AG10803 (cell line): ENCODE measurements around the gene ADAMTSL4.
"Not testable (repeated sequence)": the region's sequence is repeated elsewhere in the genome, so short reads cannot be mapped to it uniquely, and the experiment has no call there.

Source experiments
- DNase-seq: peaks from one replicate; pipeline ENCODE4 v3.0.0; 2010; ENCODE audit warnings: low read depth
- H3K4me3 ChIP-seq: 2 replicates; pipeline ENCODE4 v1.5.1; 2011; ENCODE audit warnings: mild to moderate bottlenecking, low read length, control low read depth
- TF ChIP-seq, protein P1 (sequence below): conservative IDR thresholded peaks from 2 replicates; pipeline ENCODE4 v1.5.1; 2011; ENCODE audit warnings: mild to moderate bottlenecking, low read length, control low read depth, inconsistent platforms

ADAMTSL4 gene

DNA sequence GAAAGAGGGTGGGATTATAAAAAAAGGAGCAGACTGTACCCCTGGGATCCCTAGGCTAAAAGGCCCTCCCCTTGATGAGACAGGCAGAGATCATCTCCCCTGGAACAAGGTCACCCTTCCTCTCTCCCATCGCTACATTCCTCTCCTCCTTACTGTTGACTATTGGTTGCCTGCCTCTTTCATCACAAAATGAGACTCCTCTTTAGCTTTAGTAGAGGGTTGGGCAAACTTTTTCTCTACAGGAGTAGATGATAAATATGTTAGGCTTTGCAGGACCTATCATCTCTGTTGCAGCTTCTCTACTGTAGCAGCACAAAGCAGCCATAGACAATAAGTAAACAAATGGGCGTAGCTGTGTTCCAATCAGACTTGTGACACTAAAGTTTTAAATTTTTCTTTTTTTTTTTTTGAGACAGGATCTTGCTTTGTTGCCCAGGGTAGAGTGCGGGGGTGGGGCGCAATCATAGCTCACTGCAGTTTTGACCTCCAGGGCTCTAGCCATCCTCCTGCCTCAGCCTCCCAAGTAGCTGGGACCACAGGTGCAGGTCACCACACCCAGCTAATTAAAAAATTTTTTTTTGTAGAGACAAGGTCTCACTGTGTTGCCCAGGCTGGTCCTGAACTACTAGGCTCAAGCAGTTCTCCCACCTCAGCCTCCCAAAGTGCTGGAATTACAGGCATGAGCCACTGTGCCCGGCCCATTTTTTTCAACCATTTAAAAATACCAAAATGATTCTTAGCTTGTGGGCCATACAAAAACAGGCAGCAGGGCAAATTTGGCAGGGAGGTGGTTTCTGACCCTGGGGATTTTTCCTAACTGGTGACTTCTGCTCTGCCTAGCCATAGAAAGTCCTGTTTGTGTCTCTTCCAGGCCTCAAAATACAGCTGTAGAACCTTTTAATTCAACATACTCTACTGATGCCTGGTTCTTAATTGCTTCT lies 15.1 kb downstream of the ADAMTSL4 start:
- H3K4me3 ChIP-seq = no peak overlapping the region
- TF ChIP-seq, protein P1, sequence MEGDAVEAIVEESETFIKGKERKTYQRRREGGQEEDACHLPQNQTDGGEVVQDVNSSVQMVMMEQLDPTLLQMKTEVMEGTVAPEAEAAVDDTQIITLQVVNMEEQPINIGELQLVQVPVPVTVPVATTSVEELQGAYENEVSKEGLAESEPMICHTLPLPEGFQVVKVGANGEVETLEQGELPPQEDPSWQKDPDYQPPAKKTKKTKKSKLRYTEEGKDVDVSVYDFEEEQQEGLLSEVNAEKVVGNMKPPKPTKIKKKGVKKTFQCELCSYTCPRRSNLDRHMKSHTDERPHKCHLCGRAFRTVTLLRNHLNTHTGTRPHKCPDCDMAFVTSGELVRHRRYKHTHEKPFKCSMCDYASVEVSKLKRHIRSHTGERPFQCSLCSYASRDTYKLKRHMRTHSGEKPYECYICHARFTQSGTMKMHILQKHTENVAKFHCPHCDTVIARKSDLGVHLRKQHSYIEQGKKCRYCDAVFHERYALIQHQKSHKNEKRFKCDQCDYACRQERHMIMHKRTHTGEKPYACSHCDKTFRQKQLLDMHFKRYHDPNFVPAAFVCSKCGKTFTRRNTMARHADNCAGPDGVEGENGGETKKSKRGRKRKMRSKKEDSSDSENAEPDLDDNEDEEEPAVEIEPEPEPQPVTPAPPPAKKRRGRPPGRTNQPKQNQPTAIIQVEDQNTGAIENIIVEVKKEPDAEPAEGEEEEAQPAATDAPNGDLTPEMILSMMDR = no peak

DNA sequence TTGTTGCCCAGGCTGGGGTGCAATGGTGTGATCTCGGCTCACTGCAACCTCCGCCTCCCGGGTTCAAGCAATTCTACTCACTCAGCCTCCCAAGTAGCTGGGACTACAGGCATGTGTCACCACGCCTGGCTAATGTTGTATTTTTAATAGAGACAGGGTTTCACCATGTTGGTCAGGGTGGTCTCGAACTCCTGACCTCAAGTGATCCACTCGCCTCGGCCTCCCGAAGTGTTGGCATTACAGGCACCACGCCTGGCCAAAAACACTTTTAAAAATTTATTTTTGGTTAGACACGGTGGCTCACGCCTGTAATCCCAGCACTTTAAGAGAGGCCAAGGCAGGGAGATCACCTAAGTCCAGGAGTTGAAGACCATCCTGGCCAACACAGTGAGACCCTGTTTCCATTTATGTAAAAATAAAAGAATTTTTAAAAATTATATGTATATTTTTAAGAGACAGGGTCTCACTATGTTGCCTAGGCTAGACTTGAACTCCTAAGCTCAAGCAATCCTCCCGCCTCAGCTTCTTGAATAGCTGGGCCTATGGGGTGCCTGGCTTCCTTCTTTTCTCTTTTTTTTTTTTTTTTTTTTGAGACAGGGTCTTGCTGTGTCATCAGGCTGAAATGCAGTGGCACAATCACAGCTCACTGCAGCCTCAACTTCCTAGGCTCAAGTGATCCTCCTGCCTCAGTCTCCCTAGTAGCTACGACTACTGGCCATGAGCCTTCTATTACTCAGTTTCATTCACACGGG lies 16.2 kb downstream of the ADAMTSL4 start:
- not testable (repeated sequence) for DNase-seq, H3K4me3 ChIP-seq

More for the DNA sequence above, 15.1 kb downstream of the ADAMTSL4 start:
- DNase-seq = peak; percentile 78

DNA sequence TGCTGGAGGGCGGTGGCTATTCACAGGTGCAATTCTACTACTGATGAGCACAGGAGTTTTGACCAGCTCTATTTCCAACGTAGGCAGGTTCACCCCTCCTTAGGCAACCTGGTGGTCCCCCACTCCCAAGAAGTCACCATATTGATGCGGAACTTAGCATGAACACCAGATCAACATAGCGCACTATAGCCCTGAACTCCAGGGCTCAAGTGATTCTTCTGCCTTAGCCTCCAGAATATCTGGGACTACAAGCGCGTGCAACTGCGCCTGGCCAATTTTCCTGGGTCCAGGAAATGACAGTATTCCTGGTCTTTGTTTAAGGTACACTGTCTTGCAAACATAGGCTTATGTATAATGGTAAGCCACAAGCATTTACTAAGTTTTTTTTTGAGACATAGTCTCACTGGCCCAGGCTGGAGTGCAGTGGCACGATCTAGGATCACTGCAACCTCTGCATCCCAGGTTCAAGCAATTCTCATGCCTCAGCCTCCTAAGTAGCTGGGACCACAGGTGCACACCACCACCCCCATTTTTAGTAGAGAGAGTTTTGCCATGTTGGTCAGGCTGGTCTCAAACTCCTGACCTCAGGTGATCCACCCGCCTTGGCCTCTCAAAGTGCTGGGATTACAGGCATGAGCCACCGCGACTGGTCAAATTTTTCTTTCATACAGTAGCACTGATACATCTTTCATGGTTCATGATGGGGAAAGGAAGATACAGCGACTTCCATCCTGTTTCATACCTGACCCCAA lies 17.6 kb downstream of the ADAMTSL4 start:
- TF ChIP-seq, protein P1 = no peak
- no peak for DNase-seq
- no peak overlapping the region; the same call in 1 of the 2 replicates for H3K4me3 ChIP-seq

DNA sequence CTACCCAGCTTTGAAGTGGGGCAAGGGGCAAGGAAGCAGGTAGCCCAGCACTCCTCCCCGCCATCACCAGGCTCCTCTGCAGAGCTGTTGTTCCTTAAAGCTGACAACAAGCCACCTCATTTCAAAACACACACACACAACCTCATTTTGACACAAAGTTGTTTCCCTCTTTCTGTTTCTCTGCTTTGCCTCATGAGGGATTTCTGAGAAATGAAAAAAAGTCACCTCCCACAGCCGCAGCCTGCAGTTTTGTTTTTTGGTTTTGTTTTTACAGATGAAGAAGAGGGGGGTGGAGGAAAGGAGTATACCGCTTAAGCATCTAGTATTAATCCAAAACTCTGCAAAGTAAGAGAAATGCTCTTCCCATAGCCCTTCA lies 18.1 kb downstream of the ADAMTSL4 start:
- peak overlapping the region; percentile 45 for H3K4me3 ChIP-seq
- TF ChIP-seq, protein P1 = no peak
- DNase-seq = peak; percentile 54

DNA sequence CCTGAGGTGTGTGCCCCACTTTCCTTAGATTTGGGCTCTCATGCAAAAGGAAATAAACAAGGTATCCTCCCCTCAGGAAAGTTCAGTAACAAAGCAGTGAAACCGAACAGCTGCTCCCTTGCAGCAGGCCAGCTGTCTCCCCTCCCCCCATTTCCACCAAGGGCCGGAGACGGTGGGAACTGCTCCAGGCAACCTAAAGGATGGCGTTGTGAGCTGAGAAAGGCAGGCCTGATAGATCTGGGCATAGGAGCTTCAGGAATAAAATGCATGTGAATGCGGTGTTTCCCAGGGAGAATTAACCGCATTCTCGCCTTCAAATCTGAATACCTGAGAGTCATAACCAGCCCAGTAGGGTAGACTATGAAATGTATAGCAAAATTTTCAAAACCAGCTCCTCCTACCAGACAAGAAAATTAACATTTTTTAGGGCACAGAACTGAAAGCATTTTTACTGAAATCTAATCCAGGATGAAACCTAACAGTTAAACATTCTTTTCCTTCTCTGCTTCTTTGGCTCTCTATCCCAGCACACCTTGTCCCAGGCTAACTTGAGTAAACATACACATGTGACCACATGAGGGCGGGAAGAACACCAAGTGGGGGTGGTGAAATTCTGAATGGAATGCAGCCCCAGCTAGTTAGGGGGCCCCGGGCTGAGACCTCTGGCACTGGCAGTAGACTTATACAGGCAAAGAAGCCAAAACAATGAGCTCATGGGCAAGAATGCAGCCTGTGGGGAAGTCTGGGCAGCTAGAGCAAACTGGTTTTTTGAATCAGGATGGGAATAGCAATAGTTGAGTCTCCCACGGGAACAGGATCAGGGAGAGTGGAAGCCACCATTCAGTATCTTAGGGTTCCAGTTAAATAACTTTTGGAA lies 18.7 kb downstream of the ADAMTSL4 start:
- H3K4me3 ChIP-seq = peak overlapping the region; percentile 45
- TF ChIP-seq, protein P1 = no peak
- DNase-seq = peak; percentile 99

DNA sequence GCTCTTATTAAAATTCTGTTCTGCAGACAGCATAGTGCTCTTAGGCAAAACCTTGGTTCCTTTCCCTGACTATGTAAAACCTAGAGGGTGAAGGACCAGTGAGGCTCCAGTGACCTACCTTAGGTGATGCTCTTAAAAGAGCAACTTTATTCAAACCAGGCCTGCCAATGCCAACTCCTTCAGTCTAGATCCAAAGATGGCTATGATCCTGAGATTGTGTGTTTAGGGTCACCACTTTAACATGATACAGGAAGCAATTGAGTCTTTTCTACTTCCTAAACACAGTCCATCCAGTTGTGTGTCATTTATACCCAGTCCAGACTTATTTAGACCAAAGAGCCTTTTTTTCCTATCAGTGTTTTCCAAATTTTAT lies 19.4 kb downstream of the ADAMTSL4 start:
- no peak for DNase-seq
- H3K4me3 ChIP-seq = no peak overlapping the region
- TF ChIP-seq, protein P1 = no peak
